HepG2 (cell line): ENCODE results near the gene UBC. TPM values are rescaled to one million over a fixed set of nuclear protein-coding genes. Genes with fewer than 3 reads are reported as not detected.

ENCODE experiments used
- CBX1 ChIP-seq: IDR thresholded peaks from one replicate; pipeline ENCODE4 v1.6.1; 2016; ENCODE audit warnings: antibody characterized with exemption, low read depth
- CREB1 ChIP-seq, 2 experiments: fragments of 450-650 bp in 1 of 2; IDR thresholded peaks; 2 replicates each; pipeline ENCODE4 v1.6.1; 2016 to 2017; ENCODE audit warnings: control low read depth in 1 of 2, mild to moderate bottlenecking in 1 of 2, missing compliant biosample characterization in 1 of 2, missing genetic modification characterization in 1 of 2
- GATAD1 ChIP-seq: IDR thresholded peaks from 2 replicates; pipeline ENCODE4 v1.6.1; 2016; ENCODE audit warnings: missing genetic modification reagents, missing compliant biosample characterization
- HHEX ChIP-seq: IDR thresholded peaks from 2 replicates; pipeline ENCODE4 v1.6.1; 2016; ENCODE audit warnings: control low read depth
- HOXA9 ChIP-seq: sonication (generic); formaldehyde crosslinking; IDR thresholded peaks from 2 replicates; pipeline ENCODE4 v1.8.1; 2022; ENCODE audit warnings: missing genetic modification reagents, mild to moderate bottlenecking, moderate library complexity, borderline replicate concordance
- MAF1 ChIP-seq: sonication (generic); formaldehyde crosslinking; IDR thresholded peaks from 2 replicates; pipeline ENCODE4 v1.5.0; 2020; ENCODE audit warnings: missing genetic modification reagents, borderline replicate concordance
- POLR2G ChIP-seq: fragments of 200-400 bp; formaldehyde crosslinking; IDR thresholded peaks from 2 replicates; pipeline ENCODE4 v1.6.1; 2018; ENCODE audit warnings: mild to moderate bottlenecking, low read depth, low read length, moderate library complexity
- SMC3 ChIP-seq: IDR thresholded peaks from 2 replicates; pipeline ENCODE4 v1.6.1; 2011; ENCODE audit warnings: low read length, improper control_type of control experiment
- SRF ChIP-seq: IDR thresholded peaks from 2 replicates; pipeline ENCODE4 v1.6.1; 2011; ENCODE audit warnings: mild to moderate bottlenecking, low read depth, low read length, moderate library complexity
- TAF1 ChIP-seq: sonication (generic); formaldehyde crosslinking; IDR thresholded peaks from 2 replicates; pipeline ENCODE4 v1.4.0; 2020; ENCODE audit warnings: missing genetic modification reagents
- TCF7L2 ChIP-seq: IDR thresholded peaks from 2 replicates; pipeline ENCODE4 v1.6.1; 2011; ENCODE audit warnings: mild to moderate bottlenecking, low read depth, low read length, moderate library complexity
- ZKSCAN8 ChIP-seq: IDR thresholded peaks from 2 replicates; pipeline ENCODE4 v1.6.1; 2016; ENCODE audit warnings: borderline replicate concordance, missing genetic modification reagents, missing compliant biosample characterization
- ZNF335 ChIP-seq: sonication (generic); formaldehyde crosslinking; IDR thresholded peaks from 2 replicates; pipeline ENCODE4 v1.4.0; 2020; ENCODE audit warnings: missing genetic modification reagents
- ZNF761 ChIP-seq: sonication (generic); formaldehyde crosslinking; conservative IDR thresholded peaks from 2 replicates; pipeline ENCODE4 v1.4.0; 2020; ENCODE audit warnings: mild to moderate bottlenecking, missing genetic modification reagents
- polyA plus RNA-seq, 8 experiments: library from polyadenylated mRNA; depleted of rRNA in 3 of 8; stranded (reverse) in 7 of 8; unstranded in 1 of 8; fragments of >200 nt; fragmentation: Illumina TruSeq in 4 of 8; extraction: Trizol in 4 of 8; gene quantifications; 2 replicates each; pipeline versions ENCODE4 v1.2.1 to v1.2.3, GENCODE V29; 2011 to 2016; ENCODE audit warnings: low read depth in 4 of 8, missing spikeins in 1 of 8, mixed read lengths in 1 of 8; ENCODE audit not compliant: insufficient read depth in 1 of 8
- total RNA-seq, 5 experiments: library from RNA; depleted of rRNA; stranded (reverse); fragments of >200 nt; fragmentation: Illumina TruSeq; extraction: Trizol; gene quantifications; 2 replicates each; pipeline ENCODE4 v1.2.3, GENCODE V29; 2016; ENCODE audit warnings: low read depth in 1 of 5
- TF ChIP-seq, protein P1 (sequence below): sonication (generic); formaldehyde crosslinking; IDR thresholded peaks from 2 replicates; pipeline ENCODE4 v1.4.0; 2020; ENCODE audit warnings: missing genetic modification reagents
- TF ChIP-seq, protein P2 (sequence below): conservative IDR thresholded peaks from 2 replicates; pipeline ENCODE4 v1.6.1; 2018; ENCODE audit warnings: missing genetic modification reagents
- TF ChIP-seq, protein P3 (sequence below): sonication (generic); formaldehyde crosslinking; IDR thresholded peaks from 2 replicates; pipeline ENCODE4 v1.5.0; 2020; ENCODE audit warnings: mild to moderate bottlenecking, missing genetic modification reagents
- TF ChIP-seq, protein P4 (sequence below): IDR thresholded peaks from 2 replicates; pipeline ENCODE4 v1.6.1; 2016; ENCODE audit warnings: mild to moderate bottlenecking
- TF ChIP-seq, protein P5 (sequence below): sonication (generic); formaldehyde crosslinking; IDR thresholded peaks from 2 replicates; pipeline ENCODE4 v1.9.0; 2022; ENCODE audit warnings: missing genetic modification reagents, mild to moderate bottlenecking, borderline replicate concordance
- TF ChIP-seq, protein P6 (sequence below): sonication (generic); formaldehyde crosslinking; IDR thresholded peaks from 2 replicates; pipeline ENCODE4 v1.4.0; 2020; ENCODE audit warnings: mild to moderate bottlenecking, missing genetic modification reagents

UBC gene
- total and polyA plus RNA-seq, 2 of the 13 experiments (the other 11 are each of a cell fraction or from before 2014, with no cell fraction given): 805 to 1,432 TPM

DNA sequence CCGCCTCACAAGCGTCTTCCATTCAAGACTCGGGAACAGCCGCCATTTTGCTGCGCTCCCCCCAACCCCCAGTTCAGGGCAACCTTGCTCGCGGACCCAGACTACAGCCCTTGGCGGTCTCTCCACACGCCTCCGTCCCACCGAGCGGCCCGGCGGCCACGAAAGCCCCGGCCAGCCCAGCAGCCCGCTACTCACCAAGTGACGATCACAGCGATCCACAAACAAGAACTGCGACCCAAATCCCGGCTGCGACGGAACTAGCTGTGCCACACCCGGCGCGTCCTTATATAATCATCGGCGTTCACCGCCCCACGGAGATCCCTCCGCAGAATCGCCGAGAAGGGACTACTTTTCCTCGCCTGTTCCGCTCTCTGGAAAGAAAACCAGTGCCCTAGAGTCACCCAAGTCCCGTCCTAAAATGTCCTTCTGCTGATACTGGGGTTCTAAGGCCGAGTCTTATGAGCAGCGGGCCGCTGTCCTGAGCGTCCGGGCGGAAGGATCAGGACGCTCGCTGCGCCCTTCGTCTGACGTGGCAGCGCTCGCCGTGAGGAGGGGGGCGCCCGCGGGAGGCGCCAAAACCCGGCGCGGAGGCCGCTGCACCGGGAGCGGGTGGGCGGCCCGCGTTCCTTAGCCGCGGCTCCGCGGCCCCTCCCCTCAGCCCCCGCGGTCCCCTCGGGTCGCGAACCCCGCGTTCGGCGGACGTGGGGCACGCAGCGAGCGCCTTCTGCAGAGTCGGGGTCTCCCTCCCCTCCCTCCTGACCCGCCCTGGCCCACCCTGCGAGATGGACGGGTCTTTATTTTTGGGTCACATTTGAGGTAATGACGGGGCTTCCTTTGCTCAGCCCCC lies at the start of gene UBC (continued):
- TF ChIP-seq, protein P1, sequence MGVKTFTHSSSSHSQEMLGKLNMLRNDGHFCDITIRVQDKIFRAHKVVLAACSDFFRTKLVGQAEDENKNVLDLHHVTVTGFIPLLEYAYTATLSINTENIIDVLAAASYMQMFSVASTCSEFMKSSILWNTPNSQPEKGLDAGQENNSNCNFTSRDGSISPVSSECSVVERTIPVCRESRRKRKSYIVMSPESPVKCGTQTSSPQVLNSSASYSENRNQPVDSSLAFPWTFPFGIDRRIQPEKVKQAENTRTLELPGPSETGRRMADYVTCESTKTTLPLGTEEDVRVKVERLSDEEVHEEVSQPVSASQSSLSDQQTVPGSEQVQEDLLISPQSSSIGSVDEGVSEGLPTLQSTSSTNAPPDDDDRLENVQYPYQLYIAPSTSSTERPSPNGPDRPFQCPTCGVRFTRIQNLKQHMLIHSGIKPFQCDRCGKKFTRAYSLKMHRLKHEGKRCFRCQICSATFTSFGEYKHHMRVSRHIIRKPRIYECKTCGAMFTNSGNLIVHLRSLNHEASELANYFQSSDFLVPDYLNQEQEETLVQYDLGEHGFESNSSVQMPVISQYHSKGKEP: peak; percentile 60; the same call in 1 of the 2 replicates
- no peak; the same call in 1 of the 2 replicates for TF ChIP-seq ZNF761 (CRISPR knock-in tag)
- TF ChIP-seq, protein P2, sequence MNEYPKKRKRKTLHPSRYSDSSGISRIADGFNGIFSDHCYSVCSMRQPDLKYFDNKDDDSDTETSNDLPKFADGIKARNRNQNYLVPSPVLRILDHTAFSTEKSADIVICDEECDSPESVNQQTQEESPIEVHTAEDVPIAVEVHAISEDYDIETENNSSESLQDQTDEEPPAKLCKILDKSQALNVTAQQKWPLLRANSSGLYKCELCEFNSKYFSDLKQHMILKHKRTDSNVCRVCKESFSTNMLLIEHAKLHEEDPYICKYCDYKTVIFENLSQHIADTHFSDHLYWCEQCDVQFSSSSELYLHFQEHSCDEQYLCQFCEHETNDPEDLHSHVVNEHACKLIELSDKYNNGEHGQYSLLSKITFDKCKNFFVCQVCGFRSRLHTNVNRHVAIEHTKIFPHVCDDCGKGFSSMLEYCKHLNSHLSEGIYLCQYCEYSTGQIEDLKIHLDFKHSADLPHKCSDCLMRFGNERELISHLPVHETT: peak; percentile 79; the same call in 1 of the 2 replicates
- peak; percentile 14; the same call in 1 of the 2 replicates for TF ChIP-seq SRF
- TF ChIP-seq CREB1 (IDR thresholded peaks at IDR 0.05): peak; percentile 96
- peak; percentile 96 for TF ChIP-seq CREB1 (CRISPR knock-in tag; IDR thresholded peaks at IDR 0.05)
- TF ChIP-seq, protein P3, sequence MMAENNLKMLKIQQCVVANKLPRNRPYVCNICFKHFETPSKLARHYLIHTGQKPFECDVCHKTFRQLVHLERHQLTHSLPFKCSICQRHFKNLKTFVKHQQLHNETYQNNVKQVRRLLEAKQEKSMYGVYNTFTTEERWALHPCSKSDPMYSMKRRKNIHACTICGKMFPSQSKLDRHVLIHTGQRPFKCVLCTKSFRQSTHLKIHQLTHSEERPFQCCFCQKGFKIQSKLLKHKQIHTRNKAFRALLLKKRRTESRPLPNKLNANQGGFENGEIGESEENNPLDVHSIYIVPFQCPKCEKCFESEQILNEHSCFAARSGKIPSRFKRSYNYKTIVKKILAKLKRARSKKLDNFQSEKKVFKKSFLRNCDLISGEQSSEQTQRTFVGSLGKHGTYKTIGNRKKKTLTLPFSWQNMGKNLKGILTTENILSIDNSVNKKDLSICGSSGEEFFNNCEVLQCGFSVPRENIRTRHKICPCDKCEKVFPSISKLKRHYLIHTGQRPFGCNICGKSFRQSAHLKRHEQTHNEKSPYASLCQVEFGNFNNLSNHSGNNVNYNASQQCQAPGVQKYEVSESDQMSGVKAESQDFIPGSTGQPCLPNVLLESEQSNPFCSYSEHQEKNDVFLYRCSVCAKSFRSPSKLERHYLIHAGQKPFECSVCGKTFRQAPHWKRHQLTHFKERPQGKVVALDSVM (CRISPR knock-in tag): peak; percentile 80
- TF ChIP-seq, protein P4, sequence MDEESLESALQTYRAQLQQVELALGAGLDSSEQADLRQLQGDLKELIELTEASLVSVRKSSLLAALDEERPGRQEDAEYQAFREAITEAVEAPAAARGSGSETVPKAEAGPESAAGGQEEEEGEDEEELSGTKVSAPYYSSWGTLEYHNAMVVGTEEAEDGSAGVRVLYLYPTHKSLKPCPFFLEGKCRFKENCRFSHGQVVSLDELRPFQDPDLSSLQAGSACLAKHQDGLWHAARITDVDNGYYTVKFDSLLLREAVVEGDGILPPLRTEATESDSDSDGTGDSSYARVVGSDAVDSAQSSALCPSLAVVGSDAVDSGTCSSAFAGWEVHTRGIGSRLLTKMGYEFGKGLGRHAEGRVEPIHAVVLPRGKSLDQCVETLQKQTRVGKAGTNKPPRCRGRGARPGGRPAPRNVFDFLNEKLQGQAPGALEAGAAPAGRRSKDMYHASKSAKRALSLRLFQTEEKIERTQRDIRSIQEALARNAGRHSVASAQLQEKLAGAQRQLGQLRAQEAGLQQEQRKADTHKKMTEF: peak; percentile 96
- TF ChIP-seq POLR2G: peak; percentile 100
- TF ChIP-seq, protein P5, sequence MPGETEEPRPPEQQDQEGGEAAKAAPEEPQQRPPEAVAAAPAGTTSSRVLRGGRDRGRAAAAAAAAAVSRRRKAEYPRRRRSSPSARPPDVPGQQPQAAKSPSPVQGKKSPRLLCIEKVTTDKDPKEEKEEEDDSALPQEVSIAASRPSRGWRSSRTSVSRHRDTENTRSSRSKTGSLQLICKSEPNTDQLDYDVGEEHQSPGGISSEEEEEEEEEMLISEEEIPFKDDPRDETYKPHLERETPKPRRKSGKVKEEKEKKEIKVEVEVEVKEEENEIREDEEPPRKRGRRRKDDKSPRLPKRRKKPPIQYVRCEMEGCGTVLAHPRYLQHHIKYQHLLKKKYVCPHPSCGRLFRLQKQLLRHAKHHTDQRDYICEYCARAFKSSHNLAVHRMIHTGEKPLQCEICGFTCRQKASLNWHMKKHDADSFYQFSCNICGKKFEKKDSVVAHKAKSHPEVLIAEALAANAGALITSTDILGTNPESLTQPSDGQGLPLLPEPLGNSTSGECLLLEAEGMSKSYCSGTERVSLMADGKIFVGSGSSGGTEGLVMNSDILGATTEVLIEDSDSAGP (CRISPR knock-in tag): peak; percentile 88
- TF ChIP-seq SMC3: no peak
- TF ChIP-seq CBX1: peak; percentile 90
- peak; percentile 94 for TF ChIP-seq HOXA9 (CRISPR knock-in tag)
- TF ChIP-seq ZKSCAN8 (CRISPR knock-in tag): peak; percentile 47; the same call in 1 of the 2 replicates
- no peak for TF ChIP-seq TCF7L2
- peak; percentile 98 for TF ChIP-seq TAF1 (CRISPR knock-in tag)
- TF ChIP-seq HHEX: peak; percentile 20; the same call in 1 of the 2 replicates
- TF ChIP-seq, protein P6, sequence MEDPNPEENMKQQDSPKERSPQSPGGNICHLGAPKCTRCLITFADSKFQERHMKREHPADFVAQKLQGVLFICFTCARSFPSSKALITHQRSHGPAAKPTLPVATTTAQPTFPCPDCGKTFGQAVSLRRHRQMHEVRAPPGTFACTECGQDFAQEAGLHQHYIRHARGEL (CRISPR knock-in tag): peak; percentile 89; the same call in 1 of the 2 replicates
- TF ChIP-seq ZNF335 (CRISPR knock-in tag): peak; percentile 61; the same call in 1 of the 2 replicates
- TF ChIP-seq GATAD1 (CRISPR knock-in tag): peak; percentile 75
- TF ChIP-seq MAF1 (CRISPR knock-in tag): no peak
